Hair follicle dermal papilla cell (primary cell): Measurements from ENCODE around the gene BMP2K. TPM values are rescaled to one million over a fixed set of nuclear protein-coding genes. Genes with fewer than 3 reads are reported as not detected.

Source experiments
- small RNA-seq: library from RNA; depleted of rRNA; stranded (forward); fragments of <200 nt; gene quantifications from one replicate; pipeline ENCODE3, GENCODE V24; 2012
- total RNA-seq: library from RNA; depleted of rRNA; stranded (reverse); fragments of >200 nt; gene quantifications from 2 replicates; pipeline ENCODE4 v1.2.3, GENCODE V29; 2012

BMP2K gene
- total RNA-seq: 171 and 249 TPM in 2 replicates

GRCh38 chr4:78776079-78776728 is at the start of gene BMP2K:
Gene BMP2K, plus strand, starts transcription at chr4:78776350. Its CDS starts 194 bp downstream, at chr4:78776544.

GRCh38 chr4:78938868-78939666 is 162.9 kb downstream of the BMP2K start, which contains the start of gene PAQR3:
Gene PAQR3, minus strand, starts transcription at chr4:78939438. Its CDS starts 214 bp downstream, at chr4:78939224.

Small RNA genes within 50 kb of the gene (small RNA-seq; reads per million reads assigned to genes)
- gene AC098818.1 (not detected), gene MIR5096 (not detected), gene RN7SL127P (not detected)

Other genes with a start within 250 kb of the BMP2K start
- 1.8 and 4.7 TPM in 2 replicates for gene ANXA3, start 224.6 kb upstream of the BMP2K start, total RNA-seq
- gene PAQR3, start 163.1 kb downstream of the BMP2K start, total RNA-seq: 14.2 and 19.5 TPM in 2 replicates